Measurements from ENCODE around the gene SORT1.
"Not testable (repeated sequence)": the region's sequence is repeated elsewhere in the genome, so short reads cannot be mapped to it uniquely, and the experiment has no call there.

SORT1 gene

GRCh38 chr1:109412551-109412950 lies 14.8 kb upstream of the SORT1 start:
- no peak overlapping the region for H3K4me3 ChIP-seq (ENCODE audit: low read length)
- TF ChIP-seq ZNF274 (IDR thresholded peaks at IDR 0.05; ENCODE audit: low read depth, low read length), result no peak

- H3K4me3 ChIP-seq (ENCODE audit: low read length), result no peak overlapping the region
- TF ChIP-seq ZNF274 (IDR thresholded peaks at IDR 0.05; ENCODE audit: low read depth, low read length), result no peak
These were observed 7.1 kb upstream of the SORT1 start for GRCh38 chr1:109404838-109405237.

- TF ChIP-seq ZNF274 (IDR thresholded peaks at IDR 0.05; ENCODE audit: low read depth, low read length), result no peak
- no peak overlapping the region for H3K4me3 ChIP-seq (ENCODE audit: low read length)
These were observed 4.3 kb upstream of the SORT1 start for GRCh38 chr1:109402025-109402424.

- TF ChIP-seq ZNF274 (IDR thresholded peaks at IDR 0.05; ENCODE audit: low read depth, low read length), result no peak
- H3K4me3 ChIP-seq (ENCODE audit: low read length), result no peak overlapping the region
These were observed 2.4 kb upstream of the SORT1 start for GRCh38 chr1:109400035-109400655.

- TF ChIP-seq ZNF274 (IDR thresholded peaks at IDR 0.05; ENCODE audit: low read depth, low read length), result no peak
- H3K4me3 ChIP-seq (ENCODE audit: low read length), result no peak overlapping the region
These were observed 1.7 kb upstream of the SORT1 start for GRCh38 chr1:109399326-109399957.

- H3K4me3 ChIP-seq (ENCODE audit: low read length), result peak overlapping the region; percentile 40; the same call in 1 of the 2 replicates
- TF ChIP-seq ZNF274 (IDR thresholded peaks at IDR 0.05; ENCODE audit: low read depth, low read length), result no peak
These were observed 866 bp upstream of the SORT1 start for GRCh38 chr1:109398343-109399225.

GRCh38 chr1:109396871-109397580 lies 692 bp downstream of the SORT1 start:
- peak overlapping the region; percentile 71 for H3K4me3 ChIP-seq (ENCODE audit: low read length)
- TF ChIP-seq ZNF274 (IDR thresholded peaks at IDR 0.05; ENCODE audit: low read depth, low read length), result no peak

- H3K4me3 ChIP-seq (ENCODE audit: low read length), result peak overlapping the region; percentile 71; the same call in 1 of the 2 replicates
These were observed 1.2 kb downstream of the SORT1 start for GRCh38 chr1:109396513-109396839.

GRCh38 chr1:109395602-109396512 lies 1.9 kb downstream of the SORT1 start:
- no peak for TF ChIP-seq ZNF274 (IDR thresholded peaks at IDR 0.05; ENCODE audit: low read depth, low read length)
- no peak overlapping the region for H3K4me3 ChIP-seq (ENCODE audit: low read length)

More at GRCh38 chr1:109396513-109396839, 1.2 kb downstream of the SORT1 start:
- no peak for TF ChIP-seq ZNF274 (IDR thresholded peaks at IDR 0.05; ENCODE audit: low read depth, low read length)

- H3K4me3 ChIP-seq (ENCODE audit: low read length), result not testable (repeated sequence)
These were observed 2.5 kb downstream of the SORT1 start for GRCh38 chr1:109395282-109395599.

- no peak for TF ChIP-seq ZNF274 (IDR thresholded peaks at IDR 0.05; ENCODE audit: low read depth, low read length)
- H3K4me3 ChIP-seq (ENCODE audit: low read length), result no peak overlapping the region
These were observed 3.0 kb downstream of the SORT1 start for GRCh38 chr1:109394591-109395281.

- TF ChIP-seq ZNF274 (IDR thresholded peaks at IDR 0.05; ENCODE audit: low read depth, low read length), result no peak
- H3K4me3 ChIP-seq (ENCODE audit: low read length), result no peak overlapping the region
These were observed 4.0 kb downstream of the SORT1 start for GRCh38 chr1:109393617-109394233.
